HepG2 (cell line): ENCODE data around the gene PRKAG3. TPM values are rescaled to one million over a fixed set of nuclear protein-coding genes. Genes with fewer than 3 reads are reported as not detected.
A peak's percentile ranks its signal among the peaks of the same experiment; 100 is the strongest.

Experiments used
- ATF5 ChIP-seq: sonication (generic); formaldehyde crosslinking; IDR thresholded peaks from 2 replicates; pipeline ENCODE4 v1.4.0; 2020; ENCODE audit warnings: mild to moderate bottlenecking, low read depth, missing genetic modification reagents
- DMAP1 ChIP-seq: IDR thresholded peaks from 2 replicates; pipeline ENCODE4 v1.6.1; 2016
- FOXO4 ChIP-seq: sonication (generic); formaldehyde crosslinking; conservative IDR thresholded peaks from 2 replicates; pipeline ENCODE4 v1.8.1; 2023; ENCODE audit warnings: missing genetic modification reagents
- NCOA1 ChIP-seq: sonication (generic); formaldehyde crosslinking; IDR thresholded peaks from 2 replicates; pipeline ENCODE4 v1.9.0; 2021; ENCODE audit warnings: missing genetic modification reagents
- NCOA5 ChIP-seq: sonication (generic); formaldehyde crosslinking; IDR thresholded peaks from 2 replicates; pipeline ENCODE4 v1.4.0; 2020; ENCODE audit warnings: missing genetic modification reagents
- PHF21A ChIP-seq: sonication (generic); formaldehyde crosslinking; IDR thresholded peaks from 2 replicates; pipeline ENCODE4 v1.5.0; 2020; ENCODE audit warnings: mild to moderate bottlenecking, missing genetic modification reagents
- PTBP1 ChIP-seq: fragments of 200-400 bp; formaldehyde crosslinking; IDR thresholded peaks from 2 replicates; pipeline ENCODE4 v1.6.1; 2018; ENCODE audit warnings: low read length, low read depth; ENCODE audit not compliant: poor library complexity, severe bottlenecking
- RELA ChIP-seq: sonication (generic); formaldehyde crosslinking; IDR thresholded peaks from 2 replicates; pipeline ENCODE4 v1.4.0; 2020; ENCODE audit warnings: missing genetic modification reagents
- RFX1 ChIP-seq: fragments of 450-650 bp; IDR thresholded peaks from 2 replicates; pipeline ENCODE4 v1.6.1; 2017
- RFXAP ChIP-seq: sonication (generic); formaldehyde crosslinking; IDR thresholded peaks from 2 replicates; pipeline ENCODE4 v1.4.0; 2020; ENCODE audit warnings: missing genetic modification reagents, borderline replicate concordance
- SRSF9 ChIP-seq: fragments of 200-400 bp; formaldehyde crosslinking; IDR thresholded peaks from 2 replicates; pipeline ENCODE4 v1.6.1; 2018; ENCODE audit warnings: borderline replicate concordance, mild to moderate bottlenecking, low read depth, low read length; ENCODE audit not compliant: insufficient read depth, poor library complexity, severe bottlenecking
- STAT5B ChIP-seq: sonication (generic); formaldehyde crosslinking; IDR thresholded peaks from 2 replicates; pipeline ENCODE4 v1.4.0; 2020; ENCODE audit warnings: missing genetic modification reagents
- TEF ChIP-seq: sonication (generic); formaldehyde crosslinking; IDR thresholded peaks from 2 replicates; pipeline ENCODE4 v1.5.0; 2020; ENCODE audit warnings: missing genetic modification reagents
- ZBTB38 ChIP-seq: sonication (generic); formaldehyde crosslinking; IDR thresholded peaks from 2 replicates; pipeline ENCODE4 v1.5.1; 2020; ENCODE audit warnings: mild to moderate bottlenecking, missing genetic modification reagents
- ZNF264 ChIP-seq: sonication (generic); formaldehyde crosslinking; IDR thresholded peaks from 2 replicates; pipeline ENCODE4 v1.4.0; 2020; ENCODE audit warnings: missing genetic modification reagents
- ZNF280D ChIP-seq: sonication (generic); formaldehyde crosslinking; IDR thresholded peaks from 2 replicates; pipeline ENCODE4 v1.5.1; 2020; ENCODE audit warnings: mild to moderate bottlenecking, missing genetic modification reagents
- ZNF326 ChIP-seq: sonication (generic); formaldehyde crosslinking; IDR thresholded peaks from 2 replicates; pipeline ENCODE4 v1.4.0; 2020; ENCODE audit warnings: missing genetic modification reagents, borderline replicate concordance
- ZNF512 ChIP-seq: sonication (generic); formaldehyde crosslinking; IDR thresholded peaks from 2 replicates; pipeline ENCODE4 v1.4.0; 2020; ENCODE audit warnings: mild to moderate bottlenecking, missing genetic modification reagents
- ZNF550 ChIP-seq: sonication (generic); formaldehyde crosslinking; IDR thresholded peaks from 2 replicates; pipeline ENCODE4 v1.4.0; 2020; ENCODE audit warnings: mild to moderate bottlenecking, missing genetic modification reagents, borderline replicate concordance
- ZNF619 ChIP-seq: sonication (generic); formaldehyde crosslinking; IDR thresholded peaks from 2 replicates; pipeline ENCODE4 v1.4.0; 2020; ENCODE audit warnings: mild to moderate bottlenecking, missing genetic modification reagents
- ZNF740 ChIP-seq: sonication (generic); formaldehyde crosslinking; IDR thresholded peaks from 2 replicates; pipeline ENCODE4 v1.4.0; 2020; ENCODE audit warnings: missing genetic modification reagents
- polyA plus RNA-seq, 8 experiments: library from polyadenylated mRNA; depleted of rRNA in 3 of 8; stranded (reverse) in 7 of 8; unstranded in 1 of 8; fragments of >200 nt; fragmentation: Illumina TruSeq in 4 of 8; extraction: Trizol in 4 of 8; gene quantifications; 2 replicates each; pipeline versions ENCODE4 v1.2.1 to v1.2.3, GENCODE V29; 2011 to 2016; ENCODE audit warnings: low read depth in 4 of 8, missing spikeins in 1 of 8, mixed read lengths in 1 of 8; ENCODE audit not compliant: insufficient read depth in 1 of 8
- total RNA-seq, 5 experiments: library from RNA; depleted of rRNA; stranded (reverse); fragments of >200 nt; fragmentation: Illumina TruSeq; extraction: Trizol; gene quantifications; 2 replicates each; pipeline ENCODE4 v1.2.3, GENCODE V29; 2016; ENCODE audit warnings: low read depth in 1 of 5

The PRKAG3 gene
- total and polyA plus RNA-seq, 2 of the 13 experiments (the other 11 are each of a cell fraction or from before 2014, with no cell fraction given), result not detected

GRCh38 chr2:218781691-218782527 lies 49.7 kb downstream of the PRKAG3 start, which contains the start of gene CYP27A1 (continued):
- TF ChIP-seq PTBP1 (no peak), RFX1 (no peak), ZNF512 (CRISPR knock-in tag) (no peak; the same call in 1 of the 2 replicates), FOXO4 (CRISPR knock-in tag) (0 out of 2 replicates have a peak, but pooled peaks have one; percentile 58), RFXAP (CRISPR knock-in tag) (peak; percentile 73), ZBTB38 (CRISPR knock-in tag) (peak; percentile 88), PHF21A (CRISPR knock-in tag) (peak; percentile 82), ZNF740 (no peak), ATF5 (CRISPR knock-in tag) (peak; percentile 84), ZNF264 (CRISPR knock-in tag) (peak; percentile 83), TEF (CRISPR knock-in tag) (no peak), STAT5B (CRISPR knock-in tag) (peak; percentile 73; the same call in 1 of the 2 replicates), ZNF280D (peak; percentile 50), ZNF550 (peak; percentile 80; the same call in 1 of the 2 replicates), ZNF619 (no peak; the same call in 1 of the 2 replicates), SRSF9 (no peak), NCOA1 (peak; percentile 89; the same call in 1 of the 2 replicates), NCOA5 (CRISPR knock-in tag) (no peak), RELA (CRISPR knock-in tag) (peak; percentile 88; the same call in 1 of the 2 replicates), DMAP1 (CRISPR knock-in tag) (peak; percentile 87), ZNF326 (CRISPR knock-in tag) (no peak)
